Activated T-helper 17 cell treated with anti-CD3 and anti-CD28 coated beads, Interleukin-2, amount 50 U/mL, for 72 hours (primary cell): ENCODE data around the gene ZMYND15. TPM values are rescaled to one million over a fixed set of nuclear protein-coding genes. Genes with fewer than 3 reads are reported as not detected.
A peak's percentile ranks its signal among the peaks of the same experiment; 100 is the strongest.
"Not testable (repeated sequence)": the region's sequence is repeated elsewhere in the genome, so short reads cannot be mapped to it uniquely, and the experiment has no call there.

Experiments
- ATAC-seq: fragments of 150-1000 bp; cut with Tn5 transposase; replicated peaks from 2 replicates; pipeline ENCODE4 v1.10.0; 2021; ENCODE audit warnings: mild to moderate bottlenecking, moderate library complexity
- H3K27ac Mint-ChIP-seq: one replicate; pipeline ENCODE4 v1.8.0; 2022; ENCODE audit warnings: mixed read lengths
- H3K27me3 Mint-ChIP-seq: one replicate; pipeline ENCODE4 v1.8.0; 2022; ENCODE audit warnings: mixed read lengths
- H3K36me3 Mint-ChIP-seq: one replicate; pipeline ENCODE4 v1.8.0; 2022; ENCODE audit warnings: low read depth, mild to moderate bottlenecking, mixed read lengths
- H3K4me1 Mint-ChIP-seq: one replicate; pipeline ENCODE4 v1.8.0; 2022; ENCODE audit warnings: mixed read lengths
- H3K4me3 Mint-ChIP-seq: one replicate; pipeline ENCODE4 v1.8.0; 2022; ENCODE audit warnings: mild to moderate bottlenecking, mixed read lengths
- H3K9me3 Mint-ChIP-seq: one replicate; pipeline ENCODE4 v1.8.0; 2022; ENCODE audit warnings: mixed read lengths
- total RNA-seq, 2 donors: library from RNA; stranded (reverse); gene quantifications; one replicate each; pipeline ENCODE4 v1.2.3, GENCODE V29; 2022

The ZMYND15 gene, protein sequence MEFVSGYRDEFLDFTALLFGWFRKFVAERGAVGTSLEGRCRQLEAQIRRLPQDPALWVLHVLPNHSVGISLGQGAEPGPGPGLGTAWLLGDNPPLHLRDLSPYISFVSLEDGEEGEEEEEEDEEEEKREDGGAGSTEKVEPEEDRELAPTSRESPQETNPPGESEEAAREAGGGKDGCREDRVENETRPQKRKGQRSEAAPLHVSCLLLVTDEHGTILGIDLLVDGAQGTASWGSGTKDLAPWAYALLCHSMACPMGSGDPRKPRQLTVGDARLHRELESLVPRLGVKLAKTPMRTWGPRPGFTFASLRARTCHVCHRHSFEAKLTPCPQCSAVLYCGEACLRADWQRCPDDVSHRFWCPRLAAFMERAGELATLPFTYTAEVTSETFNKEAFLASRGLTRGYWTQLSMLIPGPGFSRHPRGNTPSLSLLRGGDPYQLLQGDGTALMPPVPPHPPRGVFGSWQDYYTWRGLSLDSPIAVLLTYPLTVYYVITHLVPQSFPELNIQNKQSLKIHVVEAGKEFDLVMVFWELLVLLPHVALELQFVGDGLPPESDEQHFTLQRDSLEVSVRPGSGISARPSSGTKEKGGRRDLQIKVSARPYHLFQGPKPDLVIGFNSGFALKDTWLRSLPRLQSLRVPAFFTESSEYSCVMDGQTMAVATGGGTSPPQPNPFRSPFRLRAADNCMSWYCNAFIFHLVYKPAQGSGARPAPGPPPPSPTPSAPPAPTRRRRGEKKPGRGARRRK
- total RNA-seq = under 1 TPM in 1 of 2 donors, not detected in 1; 0.42 TPM

DNA sequence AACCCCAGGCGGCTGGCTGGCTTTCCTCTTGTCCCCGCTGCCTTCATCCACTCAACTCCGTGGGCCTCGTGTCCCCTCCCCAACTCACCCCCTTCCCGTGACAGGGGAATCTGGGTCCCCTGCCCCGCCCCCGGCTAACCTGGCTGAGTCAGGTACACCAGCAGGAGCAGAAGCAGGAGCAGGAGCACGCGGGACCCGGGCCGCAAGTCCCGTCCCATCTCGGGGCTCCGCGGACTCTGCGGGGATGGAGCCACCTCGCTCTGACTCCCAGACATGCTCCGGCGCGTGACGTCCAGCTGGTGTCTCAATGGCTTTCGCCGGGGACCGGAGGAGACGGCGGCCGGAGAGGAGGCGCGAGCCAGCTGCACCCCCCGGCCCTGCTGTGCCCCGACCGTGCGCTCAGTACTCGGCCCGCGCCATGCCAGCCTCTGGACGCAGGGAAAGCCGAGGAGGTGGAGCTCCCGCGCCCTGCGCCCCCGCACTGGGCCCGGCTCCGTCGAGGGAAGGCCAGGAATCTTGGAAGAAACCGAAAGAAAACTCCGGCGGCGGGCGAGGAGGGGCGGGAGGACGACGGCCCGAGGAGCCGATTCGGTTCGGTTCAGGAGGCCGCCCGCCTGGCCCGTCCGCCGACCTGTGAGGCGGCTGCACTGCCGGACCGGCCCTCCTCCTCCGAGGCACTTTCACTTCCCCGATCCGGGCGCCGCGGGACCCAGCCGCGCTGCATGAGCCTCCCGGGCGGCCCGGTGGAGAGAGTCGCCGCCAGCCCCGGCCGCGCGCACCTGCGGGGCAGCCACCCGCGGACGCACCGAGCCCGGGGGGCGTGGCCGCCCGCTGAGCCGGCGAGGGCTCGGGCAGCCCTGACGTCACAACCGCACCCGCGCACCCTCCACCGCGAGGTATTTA, at the start of gene ZMYND15, which contains the start of gene CXCL16:
Gene ZMYND15, plus strand, starts transcription at position 712 of the 903 bp plus-strand sequence. CDS start 716 bp downstream, outside the sequence.
Gene CXCL16, minus strand, starts transcription at position 807 of the 903 bp plus-strand sequence. Its CDS starts 589 bp downstream, at position 218.
- Mint-ChIP-seq H3K4me3 (peak within 1 kb of the TSS; percentile 85), H3K36me3 (no peaks in the 10 kb centered on the region)
- peak; percentile 76 for ATAC-seq

DNA sequence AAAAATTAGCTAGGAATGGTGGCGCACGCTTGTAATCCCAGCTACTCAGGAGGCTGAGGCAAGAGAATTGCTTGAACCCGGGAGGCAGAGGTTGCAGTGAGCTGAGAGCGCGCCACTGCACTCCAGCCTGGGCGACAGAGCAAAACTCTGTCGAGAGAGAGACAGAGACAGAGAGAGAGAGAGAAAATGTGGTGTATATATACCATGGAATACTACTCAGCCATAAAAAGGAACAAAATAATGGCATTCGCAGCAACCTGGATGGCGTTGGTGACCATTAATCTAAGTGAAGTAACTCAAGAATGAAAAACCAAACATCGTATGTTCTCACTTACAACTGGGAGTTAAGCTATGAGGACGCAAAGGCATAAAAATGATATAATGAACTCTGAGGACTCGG, 49.8 kb upstream of the ZMYND15 start:
- Mint-ChIP-seq H3K4me1 (peaks cover 37% of the 10 kb centered on the region), H3K36me3 (peaks cover 93% of the 10 kb centered on the region)
- H3K9me3 Mint-ChIP-seq, ATAC-seq, H3K27me3 Mint-ChIP-seq, H3K4me3 Mint-ChIP-seq, H3K27ac Mint-ChIP-seq: not testable (repeated sequence)

More for the DNA sequence above, at the start of gene ZMYND15, which contains the start of gene CXCL16:
- Mint-ChIP-seq H3K27me3 (peaks cover 10% of the 10 kb centered on the region), H3K27ac (peak within 1 kb of the TSS; percentile 68), H3K4me1 (peaks cover 20% of the 10 kb centered on the region), H3K9me3 (no peaks in the 10 kb centered on the region)

DNA sequence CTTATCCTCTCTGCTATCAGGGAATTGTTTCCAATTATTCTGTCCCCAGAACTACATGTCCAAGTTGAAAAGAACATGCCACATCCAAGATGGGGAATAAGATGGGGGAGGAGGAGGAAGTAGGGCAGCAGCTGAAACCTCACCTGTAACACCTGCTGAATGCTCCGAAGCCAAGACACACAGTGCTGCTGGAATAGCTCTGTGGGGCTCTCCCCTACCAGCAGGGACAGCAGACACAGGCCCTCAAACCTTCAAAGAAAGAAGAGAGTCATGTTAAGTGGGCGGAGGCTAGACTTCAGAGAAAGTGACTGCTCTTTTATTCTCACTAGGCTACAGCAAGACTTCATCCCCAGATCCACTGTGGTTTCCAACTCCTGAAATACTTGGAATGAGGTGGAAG, 48.9 kb upstream of the ZMYND15 start:
- peak; percentile 50 for ATAC-seq
- Mint-ChIP-seq H3K9me3 (no peaks in the 10 kb centered on the region), H3K27me3 (no peaks in the 10 kb centered on the region), H3K27ac (no peak overlapping the region), H3K36me3 (peaks cover 90% of the 10 kb centered on the region), H3K4me1 (peaks cover 33% of the 10 kb centered on the region), H3K4me3 (no peak overlapping the region)

DNA sequence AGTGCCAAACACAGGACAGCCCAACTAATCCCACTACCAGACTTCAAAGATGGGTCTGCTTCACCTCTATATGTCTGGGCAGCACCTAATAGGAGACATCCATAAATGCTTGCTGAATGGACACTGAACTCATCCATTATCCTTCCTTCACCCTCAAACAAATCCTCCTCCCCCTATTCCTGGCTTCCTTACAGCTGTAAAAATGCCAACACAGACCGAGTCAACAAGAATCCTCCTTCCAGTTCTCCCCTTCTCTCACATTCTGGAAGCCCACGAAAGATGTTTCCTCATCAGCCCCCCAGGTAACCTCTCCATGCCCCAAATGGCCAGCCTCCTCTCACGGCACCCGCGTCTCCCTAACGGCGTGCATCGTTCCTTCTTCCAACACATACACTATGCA, 47.9 kb upstream of the ZMYND15 start:
- Mint-ChIP-seq H3K4me3 (no peak overlapping the region), H3K27ac (no peak overlapping the region), H3K36me3 (peaks cover 90% of the 10 kb centered on the region), H3K4me1 (peaks cover 38% of the 10 kb centered on the region), H3K27me3 (no peaks in the 10 kb centered on the region), H3K9me3 (no peaks in the 10 kb centered on the region)
- ATAC-seq = no peak

DNA sequence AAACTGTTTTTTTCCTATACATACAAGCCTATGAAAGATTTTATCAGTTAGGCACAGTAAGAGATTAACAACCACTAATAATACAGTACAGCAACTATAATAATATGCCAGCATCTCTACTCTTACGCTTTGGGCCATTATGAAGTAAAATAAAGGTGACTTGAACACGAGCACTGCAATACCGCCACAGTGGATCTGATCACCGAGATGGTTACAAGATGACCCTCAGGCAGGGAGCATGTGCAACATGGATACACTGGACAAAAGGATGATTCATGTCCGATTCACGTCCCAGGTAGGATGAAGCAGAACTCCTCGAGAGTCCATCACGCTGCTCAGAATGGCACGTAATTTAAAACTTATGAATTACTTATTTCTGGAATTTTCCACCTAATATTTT, 46.2 kb upstream of the ZMYND15 start:
- Mint-ChIP-seq H3K9me3 (no peaks in the 10 kb centered on the region), H3K4me1 (peaks cover 35% of the 10 kb centered on the region), H3K36me3 (peaks cover 90% of the 10 kb centered on the region), H3K4me3 (no peak overlapping the region), H3K27me3 (no peaks in the 10 kb centered on the region), H3K27ac (no peak overlapping the region)
- ATAC-seq = no peak

DNA sequence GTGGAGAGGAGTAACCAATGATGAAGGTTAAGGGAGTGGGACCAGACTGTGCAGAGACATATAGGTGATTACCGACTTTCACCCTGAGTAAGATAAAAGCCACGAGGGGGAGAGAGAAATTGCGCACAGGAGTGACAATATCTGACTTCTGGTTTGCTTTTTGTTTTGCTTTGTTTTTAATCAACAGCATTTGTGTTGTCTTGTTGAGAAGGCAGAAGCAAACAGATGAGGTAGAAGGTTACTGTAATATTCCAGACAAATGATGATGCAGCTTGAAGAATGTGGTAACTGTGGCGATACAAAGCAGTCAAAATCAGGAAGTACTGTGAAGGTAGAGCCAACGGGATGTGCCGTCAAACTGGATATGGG, 43.2 kb upstream of the ZMYND15 start:
- H3K4me3 Mint-ChIP-seq = peak overlapping the region; percentile 79
- H3K27ac Mint-ChIP-seq = peak overlapping the region; percentile 94
- peaks cover 33% of the 10 kb centered on the region for H3K4me1 Mint-ChIP-seq
- H3K9me3 Mint-ChIP-seq = no peaks in the 10 kb centered on the region
- H3K27me3 Mint-ChIP-seq = no peaks in the 10 kb centered on the region
- peaks cover 81% of the 10 kb centered on the region for H3K36me3 Mint-ChIP-seq
- peak; percentile 96 for ATAC-seq

DNA sequence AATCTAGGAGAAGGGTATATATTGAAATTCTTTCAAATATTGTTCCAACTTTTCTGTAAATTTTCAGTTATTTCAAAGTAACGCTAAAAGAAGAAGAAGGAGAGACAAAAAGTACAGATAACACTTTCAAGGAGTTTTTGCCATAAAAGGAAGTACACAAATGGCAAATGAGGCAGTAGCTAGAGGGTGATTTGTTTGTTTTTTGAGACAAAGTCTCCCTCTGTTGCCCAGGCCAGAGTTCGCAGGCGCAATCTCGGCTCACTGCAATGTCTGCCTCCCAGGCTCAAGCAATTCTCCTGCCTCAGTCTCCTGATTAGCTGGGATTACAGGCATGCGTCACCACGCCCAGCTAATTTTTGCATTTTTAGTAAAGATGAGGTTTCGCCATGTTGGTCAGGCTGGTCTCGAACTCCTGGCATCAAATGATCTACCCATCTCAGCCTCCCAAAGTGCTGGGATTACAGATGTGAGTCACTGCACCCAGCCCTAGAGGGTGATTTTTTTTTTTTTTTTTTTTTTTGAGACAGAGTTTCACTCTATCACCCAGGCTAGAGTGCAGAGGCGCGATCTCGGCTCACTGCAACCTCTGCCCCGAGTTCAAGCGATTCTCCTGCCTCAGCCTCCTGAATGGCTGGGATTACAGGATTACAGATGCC, 40.1 kb upstream of the ZMYND15 start:
- not testable (repeated sequence) for H3K27ac Mint-ChIP-seq, H3K27me3 Mint-ChIP-seq, ATAC-seq, H3K4me3 Mint-ChIP-seq, H3K9me3 Mint-ChIP-seq
- peaks cover 74% of the 10 kb centered on the region for H3K36me3 Mint-ChIP-seq
- peaks cover 39% of the 10 kb centered on the region for H3K4me1 Mint-ChIP-seq

DNA sequence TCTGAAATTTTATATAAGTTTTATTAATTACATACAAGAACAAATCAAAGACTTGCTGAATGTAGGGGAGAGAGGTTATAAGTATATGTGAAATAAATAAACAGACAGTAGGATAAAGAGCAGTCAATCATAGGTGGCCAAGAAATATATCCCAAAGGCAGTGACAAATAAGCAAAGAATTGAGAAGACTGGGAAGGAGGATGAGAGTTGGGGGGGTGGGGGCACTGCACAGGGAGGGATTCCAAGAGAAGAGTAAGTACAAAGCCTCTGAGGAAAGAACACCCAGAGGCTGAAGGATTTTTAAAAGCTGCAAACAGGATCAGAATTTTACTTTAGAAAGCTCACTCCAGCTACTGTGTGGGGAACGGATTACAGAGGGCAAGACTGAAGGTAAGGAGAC, 38.5 kb upstream of the ZMYND15 start:
- Mint-ChIP-seq H3K9me3 (no peaks in the 10 kb centered on the region), H3K36me3 (peaks cover 66% of the 10 kb centered on the region), H3K27me3 (no peaks in the 10 kb centered on the region), H3K4me3 (peak overlapping the region; percentile 94), H3K27ac (peak overlapping the region; percentile 37), H3K4me1 (peaks cover 45% of the 10 kb centered on the region)
- ATAC-seq = no peak

DNA sequence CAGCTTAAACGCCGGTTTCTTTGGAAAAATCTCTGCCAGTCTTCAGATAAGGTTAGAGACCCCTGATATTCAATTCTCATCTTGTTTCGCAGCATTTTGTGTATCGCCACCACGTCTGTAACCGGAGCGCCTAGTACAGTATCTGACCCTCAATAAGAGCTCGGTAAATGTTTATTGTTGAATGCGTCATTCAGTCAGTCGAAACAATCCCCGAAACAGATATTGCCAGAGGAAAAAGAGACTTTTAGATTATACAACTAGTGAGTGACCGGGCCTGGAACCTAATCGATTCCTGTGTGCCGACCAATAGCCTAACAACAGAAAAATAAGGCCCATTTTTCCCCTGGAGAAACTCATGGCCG, 36.3 kb upstream of the ZMYND15 start:
- peaks cover 47% of the 10 kb centered on the region for H3K36me3 Mint-ChIP-seq
- H3K4me1 Mint-ChIP-seq = peaks cover 39% of the 10 kb centered on the region
- peak overlapping the region; percentile 93 for H3K27ac Mint-ChIP-seq
- H3K4me3 Mint-ChIP-seq = peak overlapping the region; percentile 94
- ATAC-seq = no peak
- no peaks in the 10 kb centered on the region for H3K27me3 Mint-ChIP-seq
- H3K9me3 Mint-ChIP-seq = no peaks in the 10 kb centered on the region

DNA sequence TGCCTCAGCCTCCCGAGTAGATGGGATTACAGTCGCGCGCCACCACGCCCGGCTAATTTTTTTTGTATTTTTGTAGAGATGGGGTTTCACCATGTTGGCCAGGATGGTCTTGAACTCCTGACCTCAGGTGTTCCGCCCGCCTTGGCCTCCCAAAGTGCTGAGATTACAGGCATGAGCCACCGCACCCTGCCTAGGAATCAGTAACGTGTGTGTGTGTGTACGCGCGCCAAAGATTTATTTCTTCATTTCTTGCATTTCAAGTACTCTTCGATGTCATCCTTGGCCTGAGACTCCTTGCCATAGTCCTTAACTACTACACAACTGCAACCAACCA, 35.1 kb upstream of the ZMYND15 start:
- Mint-ChIP-seq H3K4me3 (peak overlapping the region; percentile 94), H3K4me1 (peaks cover 40% of the 10 kb centered on the region), H3K36me3 (peaks cover 35% of the 10 kb centered on the region), H3K27ac (peak overlapping the region; percentile 93)
- not testable (repeated sequence) for H3K9me3 Mint-ChIP-seq, ATAC-seq, H3K27me3 Mint-ChIP-seq

DNA sequence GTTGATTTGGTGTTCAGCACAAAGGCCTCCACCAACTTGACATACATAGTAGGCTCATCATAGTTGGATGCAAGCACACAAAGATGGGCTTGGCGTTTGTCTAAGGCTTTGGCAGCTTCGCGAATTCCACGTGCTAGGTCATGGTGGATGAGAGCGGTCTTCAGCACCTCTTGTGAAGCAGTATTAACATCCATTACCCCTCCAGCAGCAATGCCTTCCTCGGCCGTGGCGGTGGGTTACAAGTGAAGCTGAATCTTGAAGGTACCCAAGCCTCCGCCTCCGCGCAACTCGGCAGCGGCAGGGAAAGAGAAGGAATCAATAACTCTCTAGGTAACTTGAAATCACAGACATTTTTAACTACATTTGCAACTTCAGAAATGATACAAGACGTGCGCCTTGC, 34.6 kb upstream of the ZMYND15 start:
- H3K36me3 Mint-ChIP-seq = peaks cover 35% of the 10 kb centered on the region
- H3K4me3 Mint-ChIP-seq = peak overlapping the region; percentile 94
- H3K4me1 Mint-ChIP-seq = peaks cover 44% of the 10 kb centered on the region
- no peaks in the 10 kb centered on the region for H3K9me3 Mint-ChIP-seq
- H3K27me3 Mint-ChIP-seq = no peaks in the 10 kb centered on the region
- no peak for ATAC-seq
- peak overlapping the region; percentile 93 for H3K27ac Mint-ChIP-seq

DNA sequence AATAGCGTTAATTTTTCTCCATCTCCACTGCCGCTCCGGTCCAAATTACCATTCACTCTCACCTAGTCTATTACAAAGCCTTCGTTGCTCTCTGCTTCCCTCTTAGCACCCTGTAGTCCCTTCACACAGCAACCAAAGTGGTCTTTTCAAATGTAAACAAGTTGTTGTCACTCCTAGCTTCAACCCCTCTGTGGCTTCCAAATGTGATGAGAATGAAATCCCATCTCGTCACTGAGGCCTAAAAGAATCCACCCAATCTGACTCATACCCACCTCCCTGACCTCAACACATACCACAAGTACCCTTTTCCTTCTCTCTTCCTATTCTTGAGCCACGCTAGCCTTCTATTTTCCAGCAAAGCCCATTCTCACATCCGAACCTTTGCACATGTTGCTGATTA, 33.5 kb upstream of the ZMYND15 start:
- H3K36me3 Mint-ChIP-seq = peaks cover 31% of the 10 kb centered on the region
- no peaks in the 10 kb centered on the region for H3K9me3 Mint-ChIP-seq
- no peak for ATAC-seq
- peaks cover 41% of the 10 kb centered on the region for H3K4me1 Mint-ChIP-seq
- no peaks in the 10 kb centered on the region for H3K27me3 Mint-ChIP-seq
- H3K4me3 Mint-ChIP-seq = peak overlapping the region; percentile 94
- H3K27ac Mint-ChIP-seq = peak overlapping the region; percentile 36

DNA sequence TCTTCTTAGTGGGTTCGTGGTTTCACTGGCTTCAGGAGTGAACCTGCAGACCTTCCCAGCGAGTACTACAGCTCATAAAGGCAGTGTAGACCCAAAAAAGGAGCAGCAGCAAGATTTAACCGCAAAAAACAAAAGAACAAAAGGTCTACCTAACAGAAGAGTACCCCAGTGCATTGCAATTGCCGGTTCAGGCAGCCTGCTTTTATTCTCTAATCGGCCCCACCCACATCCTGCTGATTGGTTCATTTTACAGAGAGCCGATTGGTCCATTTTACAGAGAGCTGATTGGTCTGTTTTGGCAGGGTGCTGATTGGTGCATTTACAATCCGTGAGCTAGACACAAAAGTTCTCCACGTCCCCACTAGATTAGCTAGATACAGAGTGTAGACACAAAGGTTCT, 31.2 kb upstream of the ZMYND15 start:
- Mint-ChIP-seq H3K4me3 (peak overlapping the region; percentile 70), H3K27me3 (no peaks in the 10 kb centered on the region), H3K36me3 (peaks cover 24% of the 10 kb centered on the region), H3K9me3 (no peaks in the 10 kb centered on the region), H3K27ac (no peak overlapping the region), H3K4me1 (peaks cover 28% of the 10 kb centered on the region)
- ATAC-seq = no peak
